AG09309 (cell line): Measurements from ENCODE around the gene CMSS1.

Source experiments
- DNase-seq: peaks from one replicate; pipeline ENCODE4 v3.0.0-alpha.2; 2010; ENCODE audit warnings: low read depth
- H3K4me3 ChIP-seq: 2 replicates; pipeline ENCODE4 v1.5.1; 2011; ENCODE audit warnings: mild to moderate bottlenecking, low read depth, low read length, moderate library complexity; ENCODE audit not compliant: control insufficient read depth
- CTCF ChIP-seq: IDR thresholded peaks from 2 replicates; pipeline ENCODE4 v1.5.1; 2011; ENCODE audit warnings: mild to moderate bottlenecking, low read depth, low read length, inconsistent platforms; ENCODE audit not compliant: insufficient read depth, control insufficient read depth; ENCODE audit errors: missing control alignments

The CMSS1 gene

GRCh38 chr3:99817437-99818240 is at the start of gene CMSS1:
Gene CMSS1, plus strand, starts transcription at chr3:99817862.
- DNase-seq: peak; percentile 42
- peak; percentile 28 for TF ChIP-seq CTCF
- peak within 1 kb of the TSS; percentile 81 for H3K4me3 ChIP-seq

GRCh38 chr3:99768126-99768525 is 49.5 kb upstream of the CMSS1 start:
- no peak overlapping the region for H3K4me3 ChIP-seq
- DNase-seq: no peak

GRCh38 chr3:99768808-99769501 is 48.7 kb upstream of the CMSS1 start:
- no peak overlapping the region for H3K4me3 ChIP-seq
- TF ChIP-seq CTCF: no peak
- DNase-seq: no peak

More at GRCh38 chr3:99768126-99768525, 49.5 kb upstream of the CMSS1 start:
- TF ChIP-seq CTCF: no peak

- DNase-seq: no peak
- no peak overlapping the region for H3K4me3 ChIP-seq
- TF ChIP-seq CTCF: no peak
Measured at GRCh38 chr3:99772171-99772570, 45.5 kb upstream of the CMSS1 start.

GRCh38 chr3:99772671-99773070 is 45.0 kb upstream of the CMSS1 start:
- no peak for DNase-seq
- no peak overlapping the region for H3K4me3 ChIP-seq
- no peak for TF ChIP-seq CTCF

GRCh38 chr3:99774467-99774866 is 43.2 kb upstream of the CMSS1 start:
- TF ChIP-seq CTCF: no peak
- DNase-seq: peak; percentile 75
- H3K4me3 ChIP-seq: no peak overlapping the region
